K562 (cell line): ENCODE results near the gene FUBP3. TPM values are rescaled to one million over a fixed set of nuclear protein-coding genes. Genes with fewer than 3 reads are reported as not detected.

Source experiments
- ATF1 ChIP-seq, 2 experiments: fragments of 450-650 bp in 1 of 2; IDR thresholded peaks; 2 replicates each; pipeline ENCODE4 v1.6.1; 2016; ENCODE audit warnings: missing compliant biosample characterization in 1 of 2, missing genetic modification characterization in 1 of 2
- BCL6 ChIP-seq: fragments of 250-450 bp; sonication (Bioruptor Pico); IDR thresholded peaks from 2 replicates; pipeline ENCODE4 v1.4.0; 2020
- ESRRA ChIP-seq: fragments of 450-650 bp; IDR thresholded peaks from 2 replicates; pipeline ENCODE4 v1.6.1; 2014; ENCODE audit warnings: low read depth, mild to moderate bottlenecking, moderate library complexity, borderline replicate concordance
- HOXB6 ChIP-seq: fragments of 250-450 bp; sonication (Bioruptor Pico); IDR thresholded peaks from 2 replicates; pipeline ENCODE4 v1.5.1; 2022; ENCODE audit warnings: mild to moderate bottlenecking, borderline replicate concordance
- IFI16 ChIP-seq: fragments of 250-450 bp; sonication (Bioruptor Pico); IDR thresholded peaks from 2 replicates; pipeline ENCODE4 v2.1.2; 2022; ENCODE audit warnings: mild to moderate bottlenecking, inconsistent platforms
- MAZ ChIP-seq, 2 experiments: fragments of 450-650 bp in 1 of 2; sonication (generic) in 1 of 2; formaldehyde crosslinking; IDR thresholded peaks in 1 of 2; conservative IDR thresholded peaks in 1 of 2; 2 replicates each; pipeline versions ENCODE4 v1.4.0 to v1.5.0; 2020; ENCODE audit warnings: mild to moderate bottlenecking in 1 of 2, missing genetic modification reagents in 1 of 2
- MBD2 ChIP-seq: sonication (generic); IDR thresholded peaks from 2 replicates; pipeline ENCODE4 v1.6.1; 2016; ENCODE audit warnings: low read depth, borderline replicate concordance
- MCM2 ChIP-seq: fragments of 450-650 bp; IDR thresholded peaks from 2 replicates; pipeline ENCODE4 v1.6.1; 2017; ENCODE audit warnings: low read depth, mild to moderate bottlenecking
- NFIX ChIP-seq: fragments of 250-450 bp; sonication (Bioruptor Pico); IDR thresholded peaks from 2 replicates; pipeline ENCODE4 v1.4.0; 2020; ENCODE audit warnings: low read depth, mild to moderate bottlenecking, moderate library complexity
- POU5F1 ChIP-seq: fragments of 150-350 bp; IDR thresholded peaks from 2 replicates; pipeline ENCODE4 v1.6.1; 2014; ENCODE audit warnings: borderline replicate concordance, low read length, low read depth, mild to moderate bottlenecking; ENCODE audit not compliant: partially characterized antibody
- PTRF ChIP-seq: fragments of 450-650 bp; IDR thresholded peaks from 2 replicates; pipeline ENCODE4 v1.6.1; 2016; ENCODE audit warnings: mild to moderate bottlenecking, missing genetic modification characterization, missing compliant biosample characterization
- SMARCC2 ChIP-seq: fragments of 450-650 bp; IDR thresholded peaks from 2 replicates; pipeline ENCODE4 v1.6.1; 2017; ENCODE audit warnings: antibody characterized with exemption, moderate library complexity, mild to moderate bottlenecking, low read depth
- SUPT5H ChIP-seq: fragments of 450-650 bp; IDR thresholded peaks from 2 replicates; pipeline ENCODE4 v1.6.1; 2016
- ZNF165 ChIP-seq: fragments of 250-450 bp; sonication (Bioruptor Pico); IDR thresholded peaks from 2 replicates; pipeline ENCODE4 v1.4.0; 2020; ENCODE audit warnings: borderline replicate concordance
- ZNF79 ChIP-seq: fragments of 250-450 bp; sonication (Bioruptor Pico); IDR thresholded peaks from 2 replicates; pipeline ENCODE4 v1.4.0; 2020; ENCODE audit warnings: low read depth, mild to moderate bottlenecking, moderate library complexity
- polyA plus RNA-seq, 8 experiments: library from polyadenylated mRNA; depleted of rRNA in 4 of 8; stranded (reverse) in 5 of 8; unstranded in 3 of 8; fragments of >200 nt; fragmentation: Nextera tagmentation in 2 of 8; fragmentation: Illumina TruSeq in 1 of 8; extraction: Ambion mirVana in 2 of 8; extraction: Trizol in 1 of 8; gene quantifications; 2 replicates each; pipeline versions ENCODE4 v1.2.1 to v1.2.3, GENCODE V29; 2011 to 2014; ENCODE audit warnings: inconsistent platforms in 1 of 8, missing spikeins in 1 of 8
- total RNA-seq, 7 experiments: library from RNA; depleted of rRNA in 6 of 7; stranded (reverse); fragments of >200 nt in 6 of 7; fragmentation: Illumina TruSeq in 2 of 7; extraction: Trizol in 2 of 7; gene quantifications; 2 replicates each; pipeline versions ENCODE4 v1.2.1 to v1.2.3, GENCODE V29; 2011 to 2021; ENCODE audit warnings: low replicate concordance in 1 of 7
- TF ChIP-seq, protein P1 (sequence below): fragments of 200-600 bp; sonication (generic); IDR thresholded peaks from one replicate; pipeline ENCODE4 v1.6.1; 2012; ENCODE audit warnings: mild to moderate bottlenecking, low read depth, low read length, inconsistent platforms

FUBP3 gene
- total and polyA plus RNA-seq, 9 of the 15 experiments (the other 6 are each of a cell fraction or from before 2014, with no cell fraction given) = 3.0 to 64.0 (median 48.1) TPM

DNA sequence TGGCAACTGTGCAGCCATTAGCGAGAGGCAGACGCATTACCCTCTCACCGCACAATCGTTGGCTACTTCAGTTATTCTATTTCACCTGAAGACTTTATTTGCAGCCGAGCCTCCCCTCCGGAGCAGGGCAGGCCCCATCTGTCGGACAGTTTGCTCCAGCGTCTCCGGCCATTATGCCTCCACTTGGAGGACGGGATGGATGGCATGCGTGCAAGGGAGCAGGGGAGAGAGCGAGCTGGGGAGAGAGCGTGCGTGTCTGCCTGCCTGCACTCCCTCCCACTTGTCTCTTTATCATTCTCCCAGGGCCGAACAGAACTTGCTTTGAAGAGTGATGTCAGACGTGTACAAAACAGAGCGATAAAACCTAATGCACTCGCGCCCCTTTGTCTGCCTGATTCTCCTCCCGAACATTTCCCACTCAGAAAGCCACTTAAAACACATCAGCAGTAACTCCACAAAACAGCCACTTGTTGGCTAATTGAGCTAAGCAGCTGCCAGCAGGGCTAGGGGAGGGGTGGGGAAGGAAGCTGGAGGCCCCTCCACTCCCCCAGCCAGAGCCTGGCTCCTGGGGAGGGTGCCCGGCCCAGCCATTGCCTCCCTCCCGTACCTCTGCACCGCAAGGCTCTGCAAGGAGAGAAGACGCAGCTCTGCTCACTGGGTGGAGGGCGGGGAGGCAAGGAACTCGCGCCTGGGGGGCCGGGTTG, 43.4 kb upstream of the FUBP3 start (continued):
- TF ChIP-seq, protein P1, sequence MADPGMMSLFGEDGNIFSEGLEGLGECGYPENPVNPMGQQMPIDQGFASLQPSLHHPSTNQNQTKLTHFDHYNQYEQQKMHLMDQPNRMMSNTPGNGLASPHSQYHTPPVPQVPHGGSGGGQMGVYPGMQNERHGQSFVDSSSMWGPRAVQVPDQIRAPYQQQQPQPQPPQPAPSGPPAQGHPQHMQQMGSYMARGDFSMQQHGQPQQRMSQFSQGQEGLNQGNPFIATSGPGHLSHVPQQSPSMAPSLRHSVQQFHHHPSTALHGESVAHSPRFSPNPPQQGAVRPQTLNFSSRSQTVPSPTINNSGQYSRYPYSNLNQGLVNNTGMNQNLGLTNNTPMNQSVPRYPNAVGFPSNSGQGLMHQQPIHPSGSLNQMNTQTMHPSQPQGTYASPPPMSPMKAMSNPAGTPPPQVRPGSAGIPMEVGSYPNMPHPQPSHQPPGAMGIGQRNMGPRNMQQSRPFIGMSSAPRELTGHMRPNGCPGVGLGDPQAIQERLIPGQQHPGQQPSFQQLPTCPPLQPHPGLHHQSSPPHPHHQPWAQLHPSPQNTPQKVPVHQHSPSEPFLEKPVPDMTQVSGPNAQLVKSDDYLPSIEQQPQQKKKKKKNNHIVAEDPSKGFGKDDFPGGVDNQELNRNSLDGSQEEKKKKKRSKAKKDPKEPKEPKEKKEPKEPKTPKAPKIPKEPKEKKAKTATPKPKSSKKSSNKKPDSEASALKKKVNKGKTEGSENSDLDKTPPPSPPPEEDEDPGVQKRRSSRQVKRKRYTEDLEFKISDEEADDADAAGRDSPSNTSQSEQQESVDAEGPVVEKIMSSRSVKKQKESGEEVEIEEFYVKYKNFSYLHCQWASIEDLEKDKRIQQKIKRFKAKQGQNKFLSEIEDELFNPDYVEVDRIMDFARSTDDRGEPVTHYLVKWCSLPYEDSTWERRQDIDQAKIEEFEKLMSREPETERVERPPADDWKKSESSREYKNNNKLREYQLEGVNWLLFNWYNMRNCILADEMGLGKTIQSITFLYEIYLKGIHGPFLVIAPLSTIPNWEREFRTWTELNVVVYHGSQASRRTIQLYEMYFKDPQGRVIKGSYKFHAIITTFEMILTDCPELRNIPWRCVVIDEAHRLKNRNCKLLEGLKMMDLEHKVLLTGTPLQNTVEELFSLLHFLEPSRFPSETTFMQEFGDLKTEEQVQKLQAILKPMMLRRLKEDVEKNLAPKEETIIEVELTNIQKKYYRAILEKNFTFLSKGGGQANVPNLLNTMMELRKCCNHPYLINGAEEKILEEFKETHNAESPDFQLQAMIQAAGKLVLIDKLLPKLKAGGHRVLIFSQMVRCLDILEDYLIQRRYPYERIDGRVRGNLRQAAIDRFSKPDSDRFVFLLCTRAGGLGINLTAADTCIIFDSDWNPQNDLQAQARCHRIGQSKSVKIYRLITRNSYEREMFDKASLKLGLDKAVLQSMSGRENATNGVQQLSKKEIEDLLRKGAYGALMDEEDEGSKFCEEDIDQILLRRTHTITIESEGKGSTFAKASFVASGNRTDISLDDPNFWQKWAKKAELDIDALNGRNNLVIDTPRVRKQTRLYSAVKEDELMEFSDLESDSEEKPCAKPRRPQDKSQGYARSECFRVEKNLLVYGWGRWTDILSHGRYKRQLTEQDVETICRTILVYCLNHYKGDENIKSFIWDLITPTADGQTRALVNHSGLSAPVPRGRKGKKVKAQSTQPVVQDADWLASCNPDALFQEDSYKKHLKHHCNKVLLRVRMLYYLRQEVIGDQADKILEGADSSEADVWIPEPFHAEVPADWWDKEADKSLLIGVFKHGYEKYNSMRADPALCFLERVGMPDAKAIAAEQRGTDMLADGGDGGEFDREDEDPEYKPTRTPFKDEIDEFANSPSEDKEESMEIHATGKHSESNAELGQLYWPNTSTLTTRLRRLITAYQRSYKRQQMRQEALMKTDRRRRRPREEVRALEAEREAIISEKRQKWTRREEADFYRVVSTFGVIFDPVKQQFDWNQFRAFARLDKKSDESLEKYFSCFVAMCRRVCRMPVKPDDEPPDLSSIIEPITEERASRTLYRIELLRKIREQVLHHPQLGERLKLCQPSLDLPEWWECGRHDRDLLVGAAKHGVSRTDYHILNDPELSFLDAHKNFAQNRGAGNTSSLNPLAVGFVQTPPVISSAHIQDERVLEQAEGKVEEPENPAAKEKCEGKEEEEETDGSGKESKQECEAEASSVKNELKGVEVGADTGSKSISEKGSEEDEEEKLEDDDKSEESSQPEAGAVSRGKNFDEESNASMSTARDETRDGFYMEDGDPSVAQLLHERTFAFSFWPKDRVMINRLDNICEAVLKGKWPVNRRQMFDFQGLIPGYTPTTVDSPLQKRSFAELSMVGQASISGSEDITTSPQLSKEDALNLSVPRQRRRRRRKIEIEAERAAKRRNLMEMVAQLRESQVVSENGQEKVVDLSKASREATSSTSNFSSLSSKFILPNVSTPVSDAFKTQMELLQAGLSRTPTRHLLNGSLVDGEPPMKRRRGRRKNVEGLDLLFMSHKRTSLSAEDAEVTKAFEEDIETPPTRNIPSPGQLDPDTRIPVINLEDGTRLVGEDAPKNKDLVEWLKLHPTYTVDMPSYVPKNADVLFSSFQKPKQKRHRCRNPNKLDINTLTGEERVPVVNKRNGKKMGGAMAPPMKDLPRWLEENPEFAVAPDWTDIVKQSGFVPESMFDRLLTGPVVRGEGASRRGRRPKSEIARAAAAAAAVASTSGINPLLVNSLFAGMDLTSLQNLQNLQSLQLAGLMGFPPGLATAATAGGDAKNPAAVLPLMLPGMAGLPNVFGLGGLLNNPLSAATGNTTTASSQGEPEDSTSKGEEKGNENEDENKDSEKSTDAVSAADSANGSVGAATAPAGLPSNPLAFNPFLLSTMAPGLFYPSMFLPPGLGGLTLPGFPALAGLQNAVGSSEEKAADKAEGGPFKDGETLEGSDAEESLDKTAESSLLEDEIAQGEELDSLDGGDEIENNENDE = no peak
- TF ChIP-seq BCL6 (CRISPR knock-in tag) (no peak), MAZ (CRISPR knock-in tag; conservative IDR thresholded peaks at IDR 0.05 in 1 of 2, IDR thresholded peaks at IDR 0.05 in 1 of 2) (peak in 1 of 2 experiments; percentile 54; a peak in 1 of 4 replicates), HOXB6 (no peak), ZNF165 (CRISPR knock-in tag) (no peak), MCM2 (no peak), ESRRA (no peak), ZNF79 (CRISPR knock-in tag) (no peak), NFIX (CRISPR knock-in tag) (no peak), POU5F1 (no peak), MBD2 (no peak; the same call in 1 of the 2 replicates), PTRF (tag) (no peak), IFI16 (no peak), SMARCC2 (peak; percentile 57; the same call in 1 of the 2 replicates), ATF1 (CRISPR knock-in tag; IDR thresholded peaks at IDR 0.05) (no peak), ATF1 (tag; IDR thresholded peaks at IDR 0.05) (peak; percentile 77), SUPT5H (0 out of 2 replicates have a peak, but pooled peaks have one; percentile 31)
